SW 1271 (cell line): ENCODE measurements around the gene CTRL.

ENCODE experiments used
- DNase-seq, 2 experiments: peaks; one replicate each; lab custom pipeline; 2025; lab: John Stamatoyannopoulos, UW

Gene CTRL

DNA sequence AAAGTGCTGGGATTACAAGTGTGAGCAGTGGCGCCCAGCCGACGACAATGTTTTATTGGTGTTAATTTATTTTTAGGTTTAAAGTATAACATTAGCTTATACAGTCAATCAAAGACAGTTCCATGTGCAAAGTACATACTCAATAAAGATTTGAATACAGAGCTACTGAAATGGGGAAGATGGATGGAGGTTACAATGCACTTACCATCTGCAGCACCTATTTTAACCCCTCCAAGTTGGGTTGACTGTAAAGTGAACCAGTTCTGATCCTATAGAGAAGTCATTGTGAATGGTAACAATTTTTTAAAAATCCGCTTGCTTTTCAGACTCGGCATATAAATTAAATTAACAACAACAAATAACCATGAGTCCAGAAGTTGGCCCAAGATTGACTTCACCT is 39.3 kb downstream of the CTRL start:
- DNase-seq = no peak

DNA sequence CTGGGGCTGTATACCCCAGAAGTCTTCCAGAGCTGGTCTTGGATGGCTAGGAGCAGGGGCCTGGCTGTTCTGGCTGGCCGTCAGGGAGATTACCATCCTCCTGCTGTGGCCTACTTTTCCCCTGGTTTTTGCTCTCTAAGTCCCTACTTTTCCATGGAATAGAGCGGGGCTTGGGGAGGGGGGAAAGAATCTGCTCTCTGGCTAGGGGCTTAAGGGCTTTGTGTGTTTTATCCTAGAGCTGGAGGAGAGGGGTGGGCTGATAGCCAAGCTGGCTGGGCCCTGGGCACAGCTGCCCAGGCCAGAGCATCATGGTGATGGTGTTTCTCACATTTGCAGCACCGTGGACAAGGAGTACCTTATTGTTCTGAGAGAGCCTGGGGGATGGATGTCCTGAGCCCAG is 43.3 kb downstream of the CTRL start:
- no peak for DNase-seq

DNA sequence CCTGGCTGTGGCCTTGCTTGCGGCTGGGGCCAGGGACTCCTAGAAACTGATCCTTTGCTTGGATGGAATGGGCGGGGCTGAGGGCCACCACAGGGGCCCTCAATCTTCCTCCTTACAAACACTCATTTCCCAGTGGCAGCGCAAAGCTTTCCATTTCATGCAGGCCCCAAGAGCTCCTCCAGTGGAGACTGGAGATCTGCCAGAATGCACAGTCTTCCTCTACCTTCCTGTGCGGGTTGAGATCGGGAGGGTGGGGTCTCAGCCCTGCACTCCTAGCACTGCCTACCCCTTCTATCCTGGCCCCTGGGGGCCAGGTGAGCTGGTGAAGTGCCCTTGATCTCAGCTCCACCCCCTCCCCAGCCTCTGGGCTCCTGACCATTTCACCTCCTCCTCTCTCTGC is 45.3 kb downstream of the CTRL start:
- DNase-seq = no peak

DNA sequence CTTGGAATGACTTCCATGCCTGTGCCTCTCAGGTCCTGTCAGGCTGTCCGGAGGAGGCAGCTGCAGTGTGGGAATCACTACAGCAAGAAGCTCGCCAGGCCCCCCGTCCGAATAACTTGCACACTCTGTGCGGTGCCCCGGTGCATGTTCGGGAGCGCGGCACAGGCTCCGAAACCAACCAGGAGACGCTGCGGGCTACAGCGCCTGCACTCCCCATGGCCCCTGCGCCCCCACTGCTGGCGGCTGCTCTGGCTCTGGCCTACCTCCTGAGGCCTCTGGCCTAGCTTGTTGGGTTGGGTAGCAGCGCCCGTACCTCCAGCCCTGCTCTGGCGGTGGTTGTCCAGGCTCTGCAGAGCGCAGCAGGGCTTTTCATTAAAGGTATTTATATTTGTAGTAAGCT is 45.7 kb downstream of the CTRL start:
- no peak for DNase-seq

DNA sequence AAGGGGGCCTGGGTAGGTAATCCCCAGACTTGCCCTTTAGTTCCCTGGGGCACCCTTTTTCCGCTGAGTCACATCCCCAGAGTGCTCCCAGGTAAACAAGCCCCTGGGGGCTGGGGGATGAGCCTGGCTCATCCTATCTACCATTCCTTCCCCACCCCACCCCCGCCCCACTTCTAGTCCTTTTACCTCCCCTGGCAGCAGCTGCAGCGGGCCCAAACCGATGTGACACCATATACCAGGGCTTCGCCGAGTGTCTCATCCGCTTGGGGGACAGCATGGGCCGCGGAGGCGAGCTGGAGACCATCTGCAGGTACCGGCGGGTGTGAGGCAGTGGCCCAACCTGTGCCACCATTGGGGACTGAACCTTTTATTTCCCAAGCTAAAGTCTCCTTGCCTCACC is 46.1 kb downstream of the CTRL start:
- no peak for DNase-seq

DNA sequence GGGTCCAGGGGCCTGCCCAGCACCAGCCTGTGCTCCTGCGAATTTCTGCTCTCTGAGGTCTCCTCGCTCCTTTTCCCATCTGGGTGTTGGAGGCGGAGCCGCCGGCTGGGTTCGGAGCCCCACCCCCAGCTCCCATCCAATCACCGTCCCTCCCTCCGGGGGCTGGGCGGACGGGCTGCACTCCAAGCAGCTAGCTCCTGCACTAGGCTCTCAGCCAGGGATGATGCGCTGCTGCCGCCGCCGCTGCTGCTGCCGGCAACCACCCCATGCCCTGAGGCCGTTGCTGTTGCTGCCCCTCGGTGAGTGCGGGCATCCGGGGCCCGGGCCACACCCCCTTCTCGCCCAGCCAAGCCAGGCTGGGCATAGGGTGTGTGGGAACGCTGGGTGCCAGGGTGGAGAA is 47.0 kb downstream of the CTRL start, which contains the start of gene NRN1L:
Gene NRN1L (plus strand): TSS at position 202 of the 400 bp plus-strand sequence. CDS start 19 bp downstream, at position 221.
- no peak for DNase-seq

DNA sequence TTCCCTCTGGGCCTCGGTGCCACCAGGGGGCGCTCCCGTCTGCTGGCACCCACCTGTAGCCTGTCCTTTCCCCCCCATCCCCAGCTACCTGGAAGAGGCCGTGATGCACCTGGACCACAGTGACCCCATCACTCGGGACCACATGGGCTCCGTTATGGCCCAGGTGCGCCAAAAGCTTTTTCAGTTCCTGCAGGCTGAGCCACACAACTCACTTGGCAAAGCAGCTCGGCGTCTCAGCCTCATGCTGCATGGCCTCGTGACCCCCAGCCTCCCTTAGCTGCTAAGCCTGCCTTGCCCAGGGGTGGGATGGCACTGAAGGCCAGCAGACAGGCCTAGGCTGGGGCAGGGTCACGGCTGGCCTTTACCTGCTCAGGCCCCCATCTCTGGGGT is 47.8 kb downstream of the CTRL start:
- DNase-seq = no peak

DNA sequence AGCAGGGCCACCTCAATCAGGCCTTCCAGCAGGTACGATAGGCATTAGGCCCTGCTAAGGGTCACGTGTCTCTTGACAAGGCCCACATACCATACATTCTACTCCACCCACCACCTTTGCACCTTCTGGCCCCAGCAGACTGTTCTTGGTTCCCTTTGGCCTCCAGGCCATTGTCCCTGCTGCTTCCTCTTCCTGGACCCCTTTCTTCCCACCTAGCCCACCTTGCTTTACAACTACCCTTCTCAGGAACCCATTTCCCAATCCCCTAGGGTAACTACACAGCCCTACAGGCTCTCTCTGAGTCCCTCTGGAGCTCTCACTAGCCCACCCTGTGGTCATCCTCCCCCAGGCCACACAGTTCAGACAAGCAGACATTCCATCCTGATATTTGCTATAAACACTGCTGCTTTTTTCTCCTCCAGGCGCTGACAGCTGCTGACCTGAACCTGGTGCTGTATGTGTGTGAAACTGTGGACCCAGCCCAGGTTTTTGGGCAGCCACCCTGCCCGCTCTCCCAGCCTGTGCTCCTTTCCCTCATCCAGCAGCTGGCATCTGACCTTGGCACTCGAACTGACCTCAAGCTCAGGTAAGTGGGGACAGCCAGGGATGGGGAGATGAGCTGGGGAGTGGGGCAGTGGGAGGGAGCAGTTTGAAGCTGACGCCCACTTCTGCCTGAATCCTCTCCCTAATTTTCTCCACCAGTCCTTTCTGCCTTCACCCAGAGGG is 48.4 kb downstream of the CTRL start:
- DNase-seq = peak in 1 of 2 experiments; percentile 37

DNA sequence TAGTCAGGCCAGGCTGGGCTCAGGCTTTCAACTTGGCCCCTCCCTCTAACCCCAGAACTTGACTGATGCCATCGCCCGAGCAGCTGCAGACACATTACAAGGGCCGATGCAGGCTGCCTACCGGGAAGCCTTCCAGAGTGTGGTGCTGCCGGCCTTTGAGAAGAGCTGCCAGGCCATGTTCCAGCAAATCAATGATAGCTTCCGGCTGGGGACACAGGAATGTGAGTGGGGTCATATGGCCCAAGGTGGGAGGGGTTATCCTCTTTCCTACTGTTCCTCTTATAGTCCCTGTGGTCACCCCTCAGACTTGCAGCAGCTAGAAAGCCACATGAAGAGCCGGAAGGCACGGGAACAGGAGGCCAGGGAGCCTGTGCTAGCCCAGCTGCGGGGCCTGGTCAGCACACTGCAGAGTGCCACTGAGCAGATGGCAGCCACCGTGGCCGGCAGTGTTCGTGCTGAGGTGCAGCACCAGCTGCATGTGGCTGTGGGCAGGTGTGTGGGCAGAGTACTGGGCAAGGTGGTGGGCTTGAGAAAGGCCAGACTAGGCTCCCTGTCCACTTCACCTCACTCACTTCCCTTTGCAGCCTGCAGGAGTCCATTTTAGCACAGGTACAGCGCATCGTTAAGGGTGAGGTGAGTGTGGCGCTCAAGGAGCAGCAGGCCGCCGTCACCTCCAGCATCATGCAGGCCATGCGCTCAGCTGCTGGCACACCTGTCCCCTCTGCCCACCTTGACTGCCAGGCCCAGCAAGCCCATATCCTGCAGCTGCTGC is 49.1 kb downstream of the CTRL start:
- DNase-seq = no peak

DNA sequence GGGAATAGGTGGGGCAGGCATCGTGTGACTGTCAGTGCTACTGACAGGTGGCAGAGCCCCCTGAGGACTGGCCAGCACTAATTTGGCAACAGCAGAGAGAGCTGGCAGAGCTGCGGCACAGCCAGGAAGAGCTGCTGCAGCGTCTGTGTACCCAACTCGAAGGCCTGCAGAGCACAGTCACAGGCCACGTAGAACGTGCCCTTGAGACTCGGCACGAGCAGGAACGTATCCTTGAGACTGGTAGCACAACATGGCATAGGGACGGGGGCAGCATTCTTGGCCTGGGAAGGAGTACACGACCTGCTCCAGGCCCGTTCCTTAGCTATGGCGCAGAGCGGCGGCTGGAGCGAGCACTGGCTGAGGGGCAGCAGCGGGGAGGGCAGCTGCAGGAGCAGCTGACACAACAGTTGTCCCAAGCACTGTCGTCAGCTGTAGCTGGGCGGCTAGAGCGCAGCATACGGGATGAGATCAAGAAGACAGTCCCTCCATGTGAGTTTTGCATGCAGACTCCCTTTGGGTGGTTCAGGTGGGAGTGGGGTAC is 50.0 kb downstream of the CTRL start:
- no peak for DNase-seq

DNA sequence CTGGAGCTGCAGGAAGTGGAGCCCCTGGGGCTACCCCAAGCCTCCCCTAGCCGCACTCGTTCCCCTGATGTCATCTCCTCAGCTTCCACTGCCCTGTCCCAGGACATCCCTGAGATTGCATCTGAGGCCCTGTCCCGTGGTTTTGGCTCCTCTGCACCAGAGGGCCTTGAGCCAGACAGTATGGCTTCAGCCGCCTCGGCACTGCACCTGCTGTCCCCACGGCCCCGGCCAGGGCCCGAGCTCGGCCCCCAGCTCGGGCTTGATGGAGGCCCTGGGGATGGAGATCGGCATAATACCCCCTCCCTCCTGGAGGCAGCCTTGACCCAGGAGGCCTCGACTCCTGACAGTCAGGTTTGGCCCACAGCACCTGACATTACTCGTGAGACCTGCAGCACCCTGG is 51.1 kb downstream of the CTRL start:
- DNase-seq = no peak

DNA sequence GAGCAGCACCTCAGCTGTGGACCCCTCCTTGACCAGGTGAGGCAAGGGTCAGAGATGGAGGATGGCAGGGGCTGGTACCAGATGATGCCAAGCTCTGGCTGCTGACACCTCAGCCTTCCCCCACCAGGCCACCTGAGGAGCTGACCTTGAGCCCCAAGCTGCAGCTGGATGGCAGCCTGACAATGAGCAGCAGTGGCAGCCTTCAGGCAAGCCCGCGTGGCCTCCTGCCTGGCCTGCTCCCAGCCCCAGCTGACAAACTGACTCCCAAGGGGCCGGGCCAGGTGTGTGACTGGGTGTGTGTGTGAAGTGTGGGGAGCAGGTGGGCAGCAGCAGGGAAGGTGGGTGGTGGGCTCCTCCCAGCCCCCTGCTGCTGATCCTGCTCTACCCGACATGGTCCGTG is 51.7 kb downstream of the CTRL start:
- no peak for DNase-seq
